Measurements from ENCODE around the gene SLIT3.

SLIT3 gene

GRCh38 chr5:168874713-168875380, 426.1 kb downstream of the SLIT3 start (continued):
- TF ChIP-seq ESRRG (CRISPR knock-in tag; IDR thresholded peaks at IDR 0.05) (no peak), ZNF70 (CRISPR knock-in tag; IDR thresholded peaks at IDR 0.05) (no peak)

GRCh38 chr5:168872246-168872645, 428.7 kb downstream of the SLIT3 start:
- no peak for TF ChIP-seq CSRNP3 (CRISPR knock-in tag; IDR thresholded peaks at IDR 0.05)
- no peak for TF ChIP-seq PATZ1 (CRISPR knock-in tag; IDR thresholded peaks at IDR 0.05; ENCODE audit: borderline replicate concordance)
- ATAC-seq: no peak

- no peak for ATAC-seq
- no peak for TF ChIP-seq SNAI2 (CRISPR knock-in tag; IDR thresholded peaks at IDR 0.05)
- TF ChIP-seq ARNTL (CRISPR knock-in tag; IDR thresholded peaks at IDR 0.05; ENCODE audit: borderline replicate concordance, low read depth): no peak
- no peak for TF ChIP-seq OSR1 (CRISPR knock-in tag; IDR thresholded peaks at IDR 0.05)
- TF ChIP-seq PPARA (CRISPR knock-in tag; IDR thresholded peaks at IDR 0.05; ENCODE audit: borderline replicate concordance): no peak
- TF ChIP-seq ISL1 (CRISPR knock-in tag; IDR thresholded peaks at IDR 0.05): no peak
- TF ChIP-seq TOX (CRISPR knock-in tag; IDR thresholded peaks at IDR 0.05; ENCODE audit: borderline replicate concordance): no peak
- no peak for TF ChIP-seq TSHZ2 (CRISPR knock-in tag; IDR thresholded peaks at IDR 0.05)
- no peak for TF ChIP-seq GLIS3 (CRISPR knock-in tag; IDR thresholded peaks at IDR 0.05)
- TF ChIP-seq ZFP3 (CRISPR knock-in tag; IDR thresholded peaks at IDR 0.05): no peak
- no peak for TF ChIP-seq ESRRG (CRISPR knock-in tag; IDR thresholded peaks at IDR 0.05)
- no peak for TF ChIP-seq POU6F1 (CRISPR knock-in tag; IDR thresholded peaks at IDR 0.05; ENCODE audit: borderline replicate concordance, low read depth)
- TF ChIP-seq RARB (CRISPR knock-in tag; IDR thresholded peaks at IDR 0.05): no peak
- TF ChIP-seq ZNF70 (CRISPR knock-in tag; IDR thresholded peaks at IDR 0.05): no peak
- no peak for TF ChIP-seq ZNF8 (CRISPR knock-in tag; IDR thresholded peaks at IDR 0.05)
- TF ChIP-seq ZFP30 (CRISPR knock-in tag; IDR thresholded peaks at IDR 0.05): no peak
- no peak for TF ChIP-seq ZNF565 (CRISPR knock-in tag; conservative IDR thresholded peaks at IDR 0.05; ENCODE audit: low read depth)
- no peak for TF ChIP-seq BACH2 (CRISPR knock-in tag; IDR thresholded peaks at IDR 0.05; ENCODE audit: borderline replicate concordance)
- no peak for TF ChIP-seq CSDC2 (CRISPR knock-in tag; IDR thresholded peaks at IDR 0.05)
Observed at GRCh38 chr5:168870910-168871309, 430.0 kb downstream of the SLIT3 start.

GRCh38 chr5:168869615-168870227, 431.2 kb downstream of the SLIT3 start:
- no peak for ATAC-seq
- TF ChIP-seq ZFP30 (CRISPR knock-in tag; IDR thresholded peaks at IDR 0.05) (no peak), ISL1 (CRISPR knock-in tag; IDR thresholded peaks at IDR 0.05) (no peak), SNAI2 (CRISPR knock-in tag; IDR thresholded peaks at IDR 0.05) (no peak), PPARA (CRISPR knock-in tag; IDR thresholded peaks at IDR 0.05; ENCODE audit: borderline replicate concordance) (no peak), ESRRG (CRISPR knock-in tag; IDR thresholded peaks at IDR 0.05) (no peak)

Data from SK-N-SH treated with all-trans-retinoic acid at 6 μM for 48 hours (cell line).